GM12878 (cell line): ENCODE measurements around the gene GPC3. TPM values are rescaled to one million over a fixed set of nuclear protein-coding genes. Genes with fewer than 3 reads are reported as not detected.

ENCODE experiments used
- ATAC-seq: fragments of 200-7000 bp; cut with Tn5 transposase; 3 replicates; pipeline ENCODE4 v1.9.1; 2020; ENCODE audit warnings: mild to moderate bottlenecking, moderate library complexity
- BruUV-seq: library from RNA; stranded (reverse); fragments of 400-500 nt; replicated peaks from 2 replicates; lab custom pipeline; 2021; lab: Mats Ljungman, UMichigan
- CTCF ChIA-PET: fragments of 300-600 bp; sonication (Branson Sonifier 250); formaldehyde crosslinking; extraction: SDS; loops from one replicate; lab custom pipeline; 2021; ENCODE audit warnings: inconsistent platforms; lab: Yijun Ruan, JAX
- POLR2A ChIA-PET: fragments of 350-600 bp; formaldehyde crosslinking; extraction: SDS; loops from one replicate; lab custom pipeline; 2021; ENCODE audit warnings: inconsistent platforms; lab: Charles Lee
- RAD21 ChIA-PET: fragments of 300-600 bp; sonication (Branson Sonifier 250); formaldehyde crosslinking; loops from one replicate; lab custom pipeline; 2023; ENCODE audit warnings: antibody characterized with exemption; ENCODE audit not compliant: unreplicated experiment; lab: Charles Lee
- SMC1A ChIA-PET: fragments of 300-600 bp; sonication (Branson Sonifier 250); formaldehyde crosslinking; loops from one replicate; lab custom pipeline; 2023; ENCODE audit not compliant: unreplicated experiment, uncharacterized antibody; lab: Charles Lee
- DNase-seq: peaks from one replicate; pipeline ENCODE4 v3.0.0-alpha.2; 2011; ENCODE audit warnings: low read depth, low spot score
- FAIRE-seq: peaks from 3 replicates; lab custom pipeline; 2011; peaks lifted over from hg19 to GRCh38; lab: Jason Lieb, UNC
- H2AFZ ChIP-seq: 2 replicates; pipeline ENCODE4 v1.6.0; 2011; ENCODE audit warnings: low read depth, low read length, control low read depth; ENCODE audit not compliant: control insufficient read depth
- H3K27ac ChIP-seq: 2 replicates; pipeline ENCODE4 v1.5.1; 2011; ENCODE audit warnings: control low read depth; ENCODE audit not compliant: control insufficient read depth, insufficient read depth
- H3K27me3 ChIP-seq, 2 experiments: replicated peaks in 1 of 2; 2 replicates each; pipeline versions ENCODE4 v1.6.0 to v1.6.1; 2011; ENCODE audit warnings: low read length in 1 of 2; ENCODE audit not compliant: control insufficient read depth in 2 of 2, insufficient read depth in 2 of 2
- H3K36me3 ChIP-seq, 2 experiments: 2 replicates each; pipeline ENCODE4 v1.5.1; 2011; ENCODE audit warnings: low read length in 1 of 2; ENCODE audit not compliant: control insufficient read depth in 2 of 2, insufficient read depth in 2 of 2
- H3K4me1 ChIP-seq: 2 replicates; pipeline ENCODE4 v1.6.1; 2011; ENCODE audit warnings: mild to moderate bottlenecking, low read length, moderate library complexity, mixed read lengths; ENCODE audit not compliant: control insufficient read depth, insufficient read depth
- H3K4me2 ChIP-seq: 2 replicates; pipeline ENCODE4 v1.6.0; 2011; ENCODE audit warnings: control low read depth; ENCODE audit not compliant: control insufficient read depth, insufficient read depth
- H3K4me3 ChIP-seq: fragments of 200-600 bp; sonication (generic); 2 replicates; pipeline ENCODE4 v1.5.1; 2016
- H3K79me2 ChIP-seq: 2 replicates; pipeline ENCODE4 v1.6.0; 2011; ENCODE audit warnings: low read length; ENCODE audit not compliant: control insufficient read depth, insufficient read depth
- H3K9ac ChIP-seq: 2 replicates; pipeline ENCODE4 v1.8.0; 2011; ENCODE audit warnings: low read length, control low read depth, mixed read lengths; ENCODE audit not compliant: control insufficient read depth, insufficient read depth
- H3K9me3 ChIP-seq: replicated peaks from 3 replicates; pipeline ENCODE4 v1.5.1; 2011; ENCODE audit warnings: mild to moderate bottlenecking, low read length; ENCODE audit not compliant: control insufficient read depth, insufficient read depth
- H4K20me1 ChIP-seq: 2 replicates; pipeline ENCODE4 v1.6.0; 2011; ENCODE audit not compliant: control insufficient read depth, insufficient read depth
- BCL11A ChIP-seq: IDR thresholded peaks from 2 replicates; pipeline ENCODE4 v1.6.1; 2011; ENCODE audit warnings: low read depth, low read length
- BRCA1 ChIP-seq: IDR thresholded peaks from 2 replicates; pipeline ENCODE4 v1.6.1; 2011; ENCODE audit warnings: low read depth, low read length, improper control_type of control experiment
- CHD1 ChIP-seq: IDR thresholded peaks from 2 replicates; pipeline ENCODE4 v1.6.1; 2012; ENCODE audit warnings: low read depth, low read length, improper control_type of control experiment
- GATAD2B ChIP-seq: fragments of 450-650 bp; conservative IDR thresholded peaks from 2 replicates; pipeline ENCODE4 v1.6.1; 2017; ENCODE audit warnings: low read depth, mild to moderate bottlenecking, moderate library complexity
- HDGF ChIP-seq: fragments of 450-650 bp; IDR thresholded peaks from 2 replicates; pipeline ENCODE4 v1.6.1; 2016; ENCODE audit warnings: antibody characterized with exemption
- IKZF1 ChIP-seq: fragments of 450-650 bp; conservative IDR thresholded peaks from 2 replicates; pipeline ENCODE4 v1.6.1; 2017; ENCODE audit warnings: antibody characterized with exemption, mild to moderate bottlenecking
- IKZF2 ChIP-seq, 2 experiments: fragments of 450-650 bp; IDR thresholded peaks; 2 replicates each; pipeline ENCODE4 v1.6.1; 2017; ENCODE audit warnings: mild to moderate bottlenecking in 2 of 2, moderate library complexity in 2 of 2
- MEF2A ChIP-seq: IDR thresholded peaks from 2 replicates; pipeline ENCODE4 v1.6.1; 2011; ENCODE audit warnings: low read depth, mild to moderate bottlenecking, low read length, moderate library complexity; ENCODE audit not compliant: insufficient read depth
- MYC ChIP-seq: IDR thresholded peaks from 2 replicates; pipeline ENCODE4 v1.6.1; 2011; ENCODE audit warnings: mild to moderate bottlenecking, low read length, moderate library complexity, inconsistent platforms; ENCODE audit not compliant: insufficient read depth, insufficient replicate concordance, insufficient read length, severe bottlenecking
- NR2F1 ChIP-seq: fragments of 450-650 bp; conservative IDR thresholded peaks from 2 replicates; pipeline ENCODE4 v1.6.1; 2017; ENCODE audit warnings: mild to moderate bottlenecking
- PBX3 ChIP-seq: IDR thresholded peaks from 2 replicates; pipeline ENCODE4 v1.6.1; 2011; ENCODE audit warnings: mild to moderate bottlenecking, low read depth, low read length, moderate library complexity; ENCODE audit not compliant: insufficient replicate concordance
- SIX5 ChIP-seq: IDR thresholded peaks from 2 replicates; pipeline ENCODE4 v1.6.1; 2011; ENCODE audit warnings: mild to moderate bottlenecking, low read depth, low read length, moderate library complexity; ENCODE audit not compliant: severe bottlenecking
- STAT3 ChIP-seq: IDR thresholded peaks from 2 replicates; pipeline ENCODE4 v1.6.1; 2011; ENCODE audit warnings: low read depth, low read length, improper control_type of control experiment
- SUPT20H ChIP-seq: IDR thresholded peaks from 2 replicates; pipeline ENCODE4 v1.6.1; 2011; ENCODE audit warnings: low read depth, mild to moderate bottlenecking, low read length, moderate library complexity, borderline replicate concordance; ENCODE audit not compliant: control insufficient read depth
- SUZ12 ChIP-seq: fragments of 200-600 bp; sonication (generic); IDR thresholded peaks from one replicate; pipeline ENCODE4 v1.6.1; 2018; ENCODE audit warnings: antibody characterized with exemption, mild to moderate bottlenecking; ENCODE audit not compliant: unreplicated experiment
- TARDBP ChIP-seq: IDR thresholded peaks from 2 replicates; pipeline ENCODE4 v1.6.1; 2016; ENCODE audit warnings: borderline replicate concordance
- WGBS: methylation state at CpG from one replicate; pipeline ENCODE4 v1.1.6; 2016; ENCODE audit warnings: low lambda C conversion rate; ENCODE audit not compliant: insufficient replicate concordance, insufficient coverage; ENCODE audit errors: missing lambda C conversion rate; 5-methylcytosine and 5-hydroxymethylcytosine counted together
- in situ Hi-C: fragments of 300-500 bp; cut with MboI; formaldehyde crosslinking; loops from 9 replicates; pipeline ENCODE4 v1.14.3; 2018; ENCODE audit warnings: mixed read lengths
- intact Hi-C: fragments of 100-400 bp; cut with micrococcal nuclease; formaldehyde crosslinking; loops from one replicate; pipeline ENCODE4 v1.14.2; 2022; ENCODE audit not compliant: unreplicated experiment
- polyA plus RNA-seq, 11 experiments: library from polyadenylated mRNA; depleted of rRNA in 4 of 11; unstranded in 6 of 11; stranded (reverse) in 5 of 11; fragments of >200 nt; fragmentation: Nextera tagmentation in 4 of 11; fragmentation: Illumina TruSeq in 1 of 11; extraction: Ambion mirVana in 4 of 11; extraction: Trizol in 1 of 11; gene quantifications; 1 replicate in 1 of 11; 2 replicates in 10 of 11; pipeline versions ENCODE4 v1.2.1 to v1.2.3, GENCODE V29; 2011 to 2016; ENCODE audit warnings: inconsistent platforms in 2 of 11, missing spikeins in 2 of 11, low read depth in 1 of 11
- total RNA-seq, 4 experiments: library from RNA; depleted of rRNA in 3 of 4; stranded (reverse); fragments of >200 nt in 3 of 4; fragmentation: Illumina TruSeq in 1 of 4; extraction: Trizol in 1 of 4; gene quantifications; 2 replicates each; pipeline versions ENCODE4 v1.2.1 to v1.2.3, GENCODE V29; 2013 to 2021
- TF ChIP-seq, protein P1 (sequence below): IDR thresholded peaks from 2 replicates; pipeline ENCODE4 v1.6.1; 2012; ENCODE audit warnings: low read length, inconsistent platforms

GPC3 gene
- total and polyA plus RNA-seq, 10 of the 15 experiments (the other 5 are each of a cell fraction or from before 2014, with no cell fraction given), result 0.09 to 0.82 TPM; not detected in 8

DNA sequence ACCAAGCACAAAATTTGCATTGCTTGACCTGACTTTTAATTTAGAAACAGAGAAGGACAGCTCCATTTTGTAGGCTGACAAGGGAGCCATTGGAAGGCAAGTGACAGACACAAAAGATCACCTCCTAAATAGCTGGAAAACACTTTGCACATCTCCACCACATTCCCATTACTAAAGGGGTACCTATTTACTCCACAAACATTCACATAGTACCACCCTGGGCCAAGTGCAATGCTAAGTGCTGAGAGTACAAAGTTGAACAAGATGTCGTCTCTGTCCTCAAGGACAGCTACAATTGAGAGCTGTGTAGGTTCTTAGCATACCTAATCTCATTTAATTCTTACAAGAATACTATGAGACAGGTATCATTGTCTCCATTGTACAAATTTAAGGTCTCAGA lies 417.3 kb downstream of the GPC3 start:
- in situ Hi-C loops, result no loop called here
- no peak for FAIRE-seq

More for the DNA sequence above, 417.3 kb downstream of the GPC3 start:
- Histone ChIP-seq H3K79me2 (no peaks in the 10 kb centered on the region), H3K27ac (no peak overlapping the region), H3K4me2 (no peak overlapping the region), H3K36me3 (no peaks in the 10 kb centered on the region), H3K9me3 (no peaks in the 10 kb centered on the region), H3K27me3 (no peaks in the 10 kb centered on the region), H4K20me1 (no peaks in the 10 kb centered on the region), H2AFZ (no peak overlapping the region), H3K4me3 (no peak overlapping the region), H3K9ac (no peak overlapping the region)
- WGBS, result 0% methylated on average over 1 of the region's 1 CpG
- intact Hi-C loops, result no loop called here
- ATAC-seq (no peak), DNase-seq (no peak)
- CTCF ChIA-PET, result no interaction called here
- no TSS peak for BruUV-seq
- SMC1A ChIA-PET, result interaction anchor here (1.4 kb wide), 1 partner anchor 12 kb away, joined by 4 read pairs; no protein-coding TSS in a partner anchor
- POLR2A ChIA-PET, result no interaction called here
- TF ChIP-seq, protein P1, sequence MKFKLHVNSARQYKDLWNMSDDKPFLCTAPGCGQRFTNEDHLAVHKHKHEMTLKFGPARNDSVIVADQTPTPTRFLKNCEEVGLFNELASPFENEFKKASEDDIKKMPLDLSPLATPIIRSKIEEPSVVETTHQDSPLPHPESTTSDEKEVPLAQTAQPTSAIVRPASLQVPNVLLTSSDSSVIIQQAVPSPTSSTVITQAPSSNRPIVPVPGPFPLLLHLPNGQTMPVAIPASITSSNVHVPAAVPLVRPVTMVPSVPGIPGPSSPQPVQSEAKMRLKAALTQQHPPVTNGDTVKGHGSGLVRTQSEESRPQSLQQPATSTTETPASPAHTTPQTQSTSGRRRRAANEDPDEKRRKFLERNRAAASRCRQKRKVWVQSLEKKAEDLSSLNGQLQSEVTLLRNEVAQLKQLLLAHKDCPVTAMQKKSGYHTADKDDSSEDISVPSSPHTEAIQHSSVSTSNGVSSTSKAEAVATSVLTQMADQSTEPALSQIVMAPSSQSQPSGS, result no peak
- TF ChIP-seq SUZ12, result no peak
- no peak for TF ChIP-seq STAT3
- no peak for TF ChIP-seq IKZF2 (IDR thresholded peaks at IDR 0.05)
- TF ChIP-seq BRCA1, result no peak
- no peak for TF ChIP-seq MYC
- no peak for TF ChIP-seq CHD1
- no peak for TF ChIP-seq IKZF1
- TF ChIP-seq GATAD2B, result no peak
- no peak for TF ChIP-seq TARDBP
- TF ChIP-seq HDGF, result no peak
- no peak for TF ChIP-seq MEF2A
- no peak for TF ChIP-seq BCL11A
- no peak for TF ChIP-seq SUPT20H
- TF ChIP-seq PBX3, result no peak
- TF ChIP-seq NR2F1, result no peak
- no peak for TF ChIP-seq SIX5
- TF ChIP-seq, all 136 proteins: peak for 0
- RAD21 ChIA-PET, result interaction anchor here (1.1 kb wide), 1 partner anchor 8 kb away, joined by 3 read pairs; no protein-coding TSS in a partner anchor
- H3K4me1 ChIP-seq, result no peaks in the 10 kb centered on the region
